ENCODE data around the gene NSUN2.
"Not testable (repeated sequence)": the region's sequence is repeated elsewhere in the genome, so short reads cannot be mapped to it uniquely, and the experiment has no call there.

NSUN2 gene

DNA sequence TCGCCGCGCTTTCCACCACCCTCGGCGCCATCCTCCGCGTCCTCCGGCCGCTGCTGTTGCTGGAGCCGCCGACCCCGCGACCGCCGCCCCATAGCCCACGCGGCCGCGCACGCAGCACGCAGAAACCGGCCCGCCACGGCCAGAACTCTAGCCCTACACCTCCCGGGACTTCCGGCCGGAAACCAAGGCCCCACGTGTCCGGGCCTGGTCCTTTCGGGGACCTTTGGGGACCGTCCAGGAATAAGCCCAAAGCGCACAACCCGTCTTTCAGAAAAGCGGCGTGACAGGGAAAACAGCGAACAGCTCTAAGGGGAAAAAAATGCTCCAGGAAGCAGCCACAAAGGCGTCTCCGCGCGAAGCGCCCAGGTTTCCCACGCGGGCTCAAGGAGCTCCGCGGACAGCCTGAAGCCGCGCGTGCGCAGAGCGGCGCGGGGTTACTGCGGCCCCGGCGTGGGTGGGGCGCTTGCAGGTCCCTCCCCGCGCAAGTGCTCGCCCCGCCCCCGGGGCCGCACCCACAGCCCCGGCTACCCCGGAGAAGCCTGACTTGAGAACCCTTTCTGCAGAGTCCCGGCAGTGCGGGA is at the start of gene NSUN2, which contains the start of gene SRD5A1:
TSS of gene NSUN2 (minus strand) at position 157 of the 581 bp plus-strand sequence. CDS start at position 92, 65 bp downstream.
TSS of gene SRD5A1 (plus strand) at position 553 of the 581 bp plus-strand sequence. CDS start 137 bp downstream, outside the sequence.
- peak; percentile 87 for DNase-seq

DNA sequence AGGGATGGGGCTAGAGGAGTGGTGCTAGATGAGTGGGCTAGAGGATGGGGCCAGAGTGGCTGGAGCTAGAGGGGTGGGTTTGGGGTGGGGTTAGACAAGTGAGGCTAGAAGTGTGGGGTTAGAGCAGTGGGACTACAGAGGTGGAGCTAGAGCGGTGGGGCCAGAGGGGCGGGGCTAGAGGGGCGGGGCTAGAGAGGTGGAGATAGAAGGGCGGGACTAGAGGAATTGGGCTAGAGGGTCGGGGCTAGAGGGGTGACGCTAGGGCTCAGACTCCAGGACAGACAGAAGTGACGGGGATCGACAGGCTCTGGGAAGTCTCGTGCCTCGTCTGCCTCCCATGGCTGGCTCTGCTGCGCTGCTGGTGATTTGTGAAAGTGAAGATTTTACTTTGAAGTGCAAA is 49.4 kb upstream of the NSUN2 start:
- DNase-seq, result no peak

GRCh38 chr5:6681682-6682081 is 48.8 kb upstream of the NSUN2 start:
- DNase-seq, result no peak

DNA sequence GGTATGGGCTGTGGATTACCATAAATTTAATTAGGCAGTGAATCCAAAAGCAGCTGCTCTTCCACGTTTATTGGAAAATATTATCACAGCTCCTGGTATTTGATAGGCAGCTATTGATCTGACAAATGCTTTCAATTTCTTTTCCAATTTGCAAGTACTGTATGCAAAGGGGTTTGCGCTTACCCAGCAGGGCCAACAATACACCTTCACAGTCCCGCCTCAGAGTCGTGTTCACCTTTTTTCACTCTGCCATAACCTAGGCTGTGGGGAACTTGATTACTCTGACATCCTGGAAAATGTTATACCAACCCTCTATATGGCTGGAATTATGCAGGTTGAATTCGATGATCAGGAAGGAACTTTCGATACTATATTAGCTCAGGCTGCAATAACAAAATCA is 48.1 kb upstream of the NSUN2 start:
- DNase-seq, result no peak

GRCh38 chr5:6678385-6678784 is 45.5 kb upstream of the NSUN2 start:
- DNase-seq, result no peak

DNA sequence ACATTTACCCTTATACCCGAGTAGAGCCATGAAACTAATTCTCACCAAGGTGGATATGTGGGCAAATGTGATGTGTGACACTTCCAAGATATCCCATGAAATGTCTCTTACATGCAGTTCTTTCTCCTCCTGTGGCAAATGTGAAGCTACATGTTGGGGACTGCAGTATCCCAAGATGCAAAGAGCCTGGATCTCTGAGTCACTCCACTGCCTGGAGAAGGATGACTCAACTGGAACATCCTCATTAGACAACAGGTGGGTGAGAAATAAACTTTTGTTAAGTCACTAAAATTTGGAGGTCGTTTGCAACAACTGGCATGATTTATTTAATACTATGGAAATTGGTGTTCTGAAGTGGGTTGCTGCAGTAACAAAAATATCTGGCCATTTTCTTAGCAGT is 43.9 kb upstream of the NSUN2 start:
- DNase-seq, result no peak

DNA sequence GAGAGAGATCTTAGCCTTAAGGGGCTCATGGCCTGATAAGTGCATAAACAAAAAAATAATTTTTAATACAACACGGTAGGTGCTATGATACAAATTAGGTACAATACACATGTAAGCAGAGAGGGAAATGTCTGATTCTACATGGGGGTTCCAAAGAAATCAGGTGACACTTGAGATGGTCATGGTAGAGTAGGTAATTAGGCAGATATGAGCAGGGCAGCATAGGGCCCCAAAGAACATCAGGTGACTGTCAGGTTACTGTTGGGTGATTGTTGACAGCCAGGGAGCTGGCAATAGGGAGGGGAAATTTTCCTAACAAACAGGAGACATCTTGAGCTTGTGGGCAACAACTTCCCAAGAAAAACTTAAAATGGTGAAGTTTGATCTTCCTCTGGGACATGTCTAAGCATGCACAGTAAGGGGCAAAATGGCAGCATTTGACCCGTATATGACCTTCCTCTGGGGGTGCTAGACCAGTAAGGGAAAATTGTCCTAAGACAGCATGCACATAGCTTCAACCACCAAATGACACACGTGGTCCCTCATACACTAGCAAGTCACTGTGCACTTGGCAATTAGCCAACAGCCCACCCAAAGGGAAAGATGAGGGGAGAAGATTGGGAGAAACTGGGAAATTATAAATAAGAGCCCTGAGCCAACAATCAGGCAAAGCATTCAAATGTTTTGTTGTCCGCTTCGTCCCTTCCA is 43.1 kb upstream of the NSUN2 start:
- no peak for DNase-seq

GRCh38 chr5:6674886-6675285 is 42.0 kb upstream of the NSUN2 start:
- no peak for DNase-seq

DNA sequence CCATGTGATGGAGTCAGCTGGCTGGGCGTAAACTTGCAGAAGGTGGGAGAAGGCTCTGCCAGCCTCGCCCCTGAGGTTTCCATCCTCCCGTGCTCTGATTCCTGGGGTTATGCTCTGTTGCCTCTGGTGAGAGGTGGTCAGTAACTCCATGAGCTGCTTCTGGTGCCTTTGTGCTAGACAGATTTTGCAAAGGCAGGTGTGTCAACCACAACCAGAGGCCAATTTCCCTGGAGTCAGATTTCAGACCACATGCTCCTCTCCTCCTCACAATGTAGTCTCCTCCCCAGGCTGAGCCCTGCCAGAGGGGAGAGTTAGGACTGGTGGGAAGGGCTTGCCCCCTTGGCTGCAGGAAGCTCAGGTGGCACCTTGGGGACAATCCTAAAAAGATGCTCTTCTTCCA is 41.6 kb upstream of the NSUN2 start:
- no peak for DNase-seq

- no peak for DNase-seq
Measured at GRCh38 chr5:6673963-6674362, 41.1 kb upstream of the NSUN2 start.

DNA sequence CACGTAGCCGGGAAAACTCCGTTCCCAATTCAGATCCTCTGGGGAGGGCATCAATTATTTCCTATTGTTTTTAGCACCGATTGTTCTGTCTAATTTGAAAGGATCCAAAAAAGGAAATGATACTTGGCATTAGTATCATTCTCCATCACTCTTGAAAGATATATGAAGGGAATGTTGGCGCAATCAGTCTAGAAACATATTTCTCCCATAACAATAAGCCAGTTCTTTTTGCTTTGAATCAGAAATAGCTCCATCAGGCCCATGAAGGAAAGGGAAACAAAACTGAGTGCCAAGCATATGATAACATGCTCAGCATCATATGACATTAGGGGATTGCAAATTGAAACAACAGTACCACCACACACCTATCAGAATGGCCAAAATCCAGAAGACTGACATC is 40.2 kb upstream of the NSUN2 start:
- no peak for DNase-seq

DNA sequence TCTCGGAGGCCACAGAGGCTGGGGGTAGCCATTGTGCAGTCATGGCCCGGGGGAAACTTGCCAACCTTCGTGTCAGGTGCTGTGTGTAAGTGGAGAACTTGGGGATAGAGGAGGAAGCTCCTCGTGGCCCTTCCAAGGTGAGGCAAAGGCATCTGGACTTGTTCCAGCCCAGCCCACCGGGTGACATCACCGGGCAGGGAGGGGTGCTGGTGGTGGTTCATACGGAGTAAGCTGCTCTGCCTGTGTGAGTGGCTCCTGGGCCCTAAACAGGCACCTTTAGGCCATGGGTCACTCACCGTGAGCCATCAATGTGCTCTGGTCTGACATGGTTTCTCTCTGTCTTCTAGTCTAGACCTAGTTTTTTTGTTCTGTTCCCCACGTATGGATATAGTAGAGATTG is 35.9 kb upstream of the NSUN2 start:
- not testable (repeated sequence) for DNase-seq

- no peak for DNase-seq
Measured at GRCh38 chr5:6667648-6668047, 34.8 kb upstream of the NSUN2 start.

- no peak for DNase-seq
Measured at GRCh38 chr5:6666762-6667161, 33.9 kb upstream of the NSUN2 start.

DNA sequence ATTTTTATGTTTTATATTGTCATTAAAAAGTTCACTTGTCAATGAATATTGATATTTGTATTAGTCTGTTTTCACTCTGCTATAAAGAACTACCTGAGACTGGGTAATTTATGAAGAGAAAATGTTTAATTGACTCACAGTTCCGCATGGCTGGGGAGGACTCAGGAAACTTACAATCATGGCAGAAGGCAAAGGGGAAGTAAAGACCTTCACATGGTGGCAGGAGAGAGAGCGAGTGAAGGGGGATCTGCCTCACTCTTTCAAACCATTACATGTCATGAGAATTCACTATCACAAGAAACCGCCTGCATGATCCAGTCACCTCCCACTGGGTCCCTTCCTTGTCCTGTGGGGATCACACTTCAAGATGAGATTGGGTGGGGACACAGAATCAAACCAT is 27.8 kb upstream of the NSUN2 start:
- no peak for DNase-seq

- DNase-seq, result no peak
Measured at GRCh38 chr5:6659941-6660684, 27.3 kb upstream of the NSUN2 start.

GRCh38 chr5:6656680-6657079 is 23.8 kb upstream of the NSUN2 start:
- no peak for DNase-seq

- DNase-seq, result no peak
Measured at GRCh38 chr5:6655432-6655831, 22.6 kb upstream of the NSUN2 start.

- DNase-seq, result no peak
Measured at GRCh38 chr5:6652025-6652424, 19.2 kb upstream of the NSUN2 start.

DNA sequence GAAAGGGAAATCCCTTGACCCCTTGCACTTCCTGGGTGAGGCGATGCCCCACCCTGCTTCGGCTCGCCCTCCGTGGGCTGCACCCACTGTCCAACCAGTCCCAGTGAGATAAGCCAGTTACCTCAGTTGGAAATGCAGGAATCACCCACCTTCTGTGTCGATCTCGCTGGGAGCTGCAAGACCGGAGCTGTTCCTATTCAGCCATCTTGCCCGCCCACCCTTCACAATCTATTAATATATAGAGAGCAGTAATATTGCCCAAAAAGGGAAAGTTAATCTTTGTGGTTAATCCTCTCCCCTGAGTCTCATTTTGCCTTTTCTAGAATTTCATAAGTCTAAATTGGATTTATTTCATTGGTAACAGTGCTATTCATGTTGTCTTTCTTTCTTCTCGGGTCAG is 16.8 kb upstream of the NSUN2 start:
- no peak for DNase-seq

DNA sequence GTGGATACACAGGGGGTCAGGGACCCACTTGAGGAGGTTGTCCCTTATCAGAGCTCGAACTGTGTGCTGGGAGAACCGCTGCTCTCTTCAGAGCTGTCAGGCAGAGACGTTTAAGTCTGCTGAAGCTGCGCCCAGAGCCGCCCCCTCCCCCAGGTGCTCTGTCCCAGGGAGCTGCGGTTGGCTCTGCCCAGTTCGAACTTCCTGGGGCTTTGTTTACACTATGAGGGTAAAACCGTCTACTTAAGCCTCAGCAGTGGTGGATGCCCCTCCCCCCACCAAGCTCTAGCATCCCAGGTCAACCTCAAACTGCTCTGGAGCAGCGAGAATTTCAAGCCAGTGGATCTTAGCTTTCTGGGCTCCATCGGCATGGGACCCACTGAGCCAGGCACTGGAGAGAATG is 16.3 kb upstream of the NSUN2 start:
- no peak for DNase-seq

GRCh38 chr5:6645571-6646362 is 12.9 kb upstream of the NSUN2 start:
- not testable (repeated sequence) for DNase-seq

- no peak for DNase-seq
Measured at GRCh38 chr5:6644794-6645241, 12.0 kb upstream of the NSUN2 start.
